OCI-LY3 (cell line): ENCODE measurements around the gene MRPL52.

ENCODE experiments used
- EZH2phosphoT487 ChIP-seq: fragments of 200-600 bp; shearing (Covaris generic); IDR thresholded peaks from 2 replicates; pipeline ENCODE4 v1.6.1; 2018; ENCODE audit warnings: antibody characterized with exemption, mixed run types, low read depth
- TF ChIP-seq, protein P1 (sequence below): fragments of 200-600, 300-600 bp; sonication (generic); IDR thresholded peaks from 2 replicates; pipeline ENCODE4 v1.5.1; 2014; ENCODE audit warnings: antibody characterized with exemption, low read length, low read depth

DNA sequence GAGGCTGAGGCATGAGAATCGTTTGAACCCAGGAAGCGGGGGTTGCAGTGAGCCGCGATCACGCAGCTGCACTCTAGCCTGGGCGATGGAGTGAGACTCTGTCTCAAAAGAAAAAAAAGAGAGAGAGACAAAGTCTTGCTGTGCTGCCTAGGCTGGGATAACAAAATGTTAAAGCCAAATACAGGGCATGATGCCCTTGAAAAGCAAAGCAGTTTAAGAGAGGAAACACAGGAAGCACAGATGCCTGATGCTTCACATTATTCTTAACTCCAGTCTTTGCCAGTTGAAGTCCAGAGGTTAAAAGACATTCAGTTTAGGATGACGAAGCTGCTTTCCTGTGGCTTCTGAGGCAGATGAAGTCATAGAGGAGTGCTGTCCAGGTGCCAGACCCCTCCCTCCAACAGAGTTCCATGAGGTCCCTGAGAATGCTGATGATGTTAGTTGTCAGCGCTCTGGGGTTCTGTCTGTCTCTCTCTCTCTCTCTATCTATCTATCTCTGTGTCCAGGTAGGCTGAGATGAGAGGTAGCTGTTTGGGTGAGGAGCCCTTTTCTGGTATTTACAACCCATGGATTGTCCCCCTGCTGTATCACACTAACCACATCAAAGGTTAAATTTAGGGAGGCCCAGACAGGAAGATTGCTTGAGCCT, 4.9 kb upstream of the MRPL52 start:
- TF ChIP-seq, protein P1, sequence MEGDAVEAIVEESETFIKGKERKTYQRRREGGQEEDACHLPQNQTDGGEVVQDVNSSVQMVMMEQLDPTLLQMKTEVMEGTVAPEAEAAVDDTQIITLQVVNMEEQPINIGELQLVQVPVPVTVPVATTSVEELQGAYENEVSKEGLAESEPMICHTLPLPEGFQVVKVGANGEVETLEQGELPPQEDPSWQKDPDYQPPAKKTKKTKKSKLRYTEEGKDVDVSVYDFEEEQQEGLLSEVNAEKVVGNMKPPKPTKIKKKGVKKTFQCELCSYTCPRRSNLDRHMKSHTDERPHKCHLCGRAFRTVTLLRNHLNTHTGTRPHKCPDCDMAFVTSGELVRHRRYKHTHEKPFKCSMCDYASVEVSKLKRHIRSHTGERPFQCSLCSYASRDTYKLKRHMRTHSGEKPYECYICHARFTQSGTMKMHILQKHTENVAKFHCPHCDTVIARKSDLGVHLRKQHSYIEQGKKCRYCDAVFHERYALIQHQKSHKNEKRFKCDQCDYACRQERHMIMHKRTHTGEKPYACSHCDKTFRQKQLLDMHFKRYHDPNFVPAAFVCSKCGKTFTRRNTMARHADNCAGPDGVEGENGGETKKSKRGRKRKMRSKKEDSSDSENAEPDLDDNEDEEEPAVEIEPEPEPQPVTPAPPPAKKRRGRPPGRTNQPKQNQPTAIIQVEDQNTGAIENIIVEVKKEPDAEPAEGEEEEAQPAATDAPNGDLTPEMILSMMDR, result no peak
- no peak for TF ChIP-seq EZH2phosphoT487
